GDM1 (cell line): ENCODE measurements around the gene WDR33.
"Not testable (repeated sequence)": the region's sequence is repeated elsewhere in the genome, so short reads cannot be mapped to it uniquely, and the experiment has no call there.

ENCODE experiments used
- DNase-seq: peaks from one replicate; lab custom pipeline; 2025; lab: John Stamatoyannopoulos, UW

Gene WDR33

GRCh38 chr2:127810156-127810618 is 784 bp downstream of the WDR33 start:
- no peak for DNase-seq

GRCh38 chr2:127807678-127808353 is 3.2 kb downstream of the WDR33 start:
- DNase-seq, result no peak

- not testable (repeated sequence) for DNase-seq
Observed at GRCh38 chr2:127806860-127807259, 4.1 kb downstream of the WDR33 start.

- DNase-seq, result no peak
Observed at GRCh38 chr2:127805491-127805890, 5.5 kb downstream of the WDR33 start.

- DNase-seq, result no peak
Observed at GRCh38 chr2:127799926-127800325, 11.0 kb downstream of the WDR33 start.

- DNase-seq, result no peak
Observed at GRCh38 chr2:127796389-127796788, 14.6 kb downstream of the WDR33 start.

GRCh38 chr2:127794901-127795300 is 16.1 kb downstream of the WDR33 start:
- DNase-seq, result not testable (repeated sequence)

- DNase-seq, result no peak
Observed at GRCh38 chr2:127792805-127793204, 18.2 kb downstream of the WDR33 start.

GRCh38 chr2:127790694-127791529 is 20.1 kb downstream of the WDR33 start:
- no peak for DNase-seq

GRCh38 chr2:127786048-127786809 is 24.7 kb downstream of the WDR33 start:
- no peak for DNase-seq

- no peak for DNase-seq
Observed at GRCh38 chr2:127784965-127785518, 25.9 kb downstream of the WDR33 start.

- DNase-seq, result no peak
Observed at GRCh38 chr2:127783101-127783500, 27.9 kb downstream of the WDR33 start.

GRCh38 chr2:127778850-127779249 is 32.1 kb downstream of the WDR33 start:
- DNase-seq, result no peak

GRCh38 chr2:127778447-127778846 is 32.5 kb downstream of the WDR33 start:
- no peak for DNase-seq

GRCh38 chr2:127776122-127776780 is 34.7 kb downstream of the WDR33 start:
- no peak for DNase-seq

- DNase-seq, result no peak
Observed at GRCh38 chr2:127771756-127772155, 39.2 kb downstream of the WDR33 start.

- no peak for DNase-seq
Observed at GRCh38 chr2:127770973-127771735, 39.8 kb downstream of the WDR33 start.

- DNase-seq, result not testable (repeated sequence)
Observed at GRCh38 chr2:127770534-127770933, 40.4 kb downstream of the WDR33 start.

GRCh38 chr2:127769587-127769986 is 41.4 kb downstream of the WDR33 start:
- no peak for DNase-seq

GRCh38 chr2:127768775-127769479 is 42.0 kb downstream of the WDR33 start:
- DNase-seq, result no peak
